Left cardiac atrium (tissue), 4 donors: Measurements from ENCODE around the gene BIN2. TPM values are rescaled to one million over a fixed set of nuclear protein-coding genes. Genes with fewer than 3 reads are reported as not detected.
"Not testable (repeated sequence)": the region's sequence is repeated elsewhere in the genome, so short reads cannot be mapped to it uniquely, and the experiment has no call there.

Experiments
- ATAC-seq, 2 donors: fragments of 200-7000 bp; cut with Tn5 transposase; one replicate each; pipeline ENCODE4 v1.9.1; 2020; ENCODE audit warnings: mild to moderate bottlenecking in 2 of 2, moderate library complexity in 2 of 2
- DNase-seq: peaks from one replicate; pipeline ENCODE4 v3.0.0-alpha.2; 2020
- intact Hi-C, 2 donors: fragments of 100-400 bp; cut with DNase I; formaldehyde crosslinking; loops; one replicate each; pipeline versions ENCODE4 v1.14.1 to v1.15.1; 2022 to 2023
- total RNA-seq, 2 donors: library from RNA; stranded (reverse); fragmentation: NEBNext Ultra II Directional; extraction: Animal tissue kit (Norgen Biotek cat#: 25700); gene quantifications; one replicate each; pipeline ENCODE4 v1.2.1, GENCODE V29; 2021
- donor health status: DM: no; HTN: yes; CAD: no.
- donor health status: DM: no; HTN: yes; CAD: no; lungs with severe emphysema.
- donor health status: DM: yes; HTN: yes; CAD: no.
- donor health status: Dilated cardiomyopathy.

The BIN2 gene
- total RNA-seq, 2 donors from 2014 or later = 3.2 to 4.0 TPM

GRCh38 chr12:51320695-51321320, 3.2 kb downstream of the BIN2 start:
- no peak for ATAC-seq
- DNase-seq = no peak
- intact Hi-C loops = no loop called here

GRCh38 chr12:51320311-51320694, 3.7 kb downstream of the BIN2 start:
- DNase-seq (no peak), ATAC-seq (no peak)
- intact Hi-C loops = no loop called here

DNA sequence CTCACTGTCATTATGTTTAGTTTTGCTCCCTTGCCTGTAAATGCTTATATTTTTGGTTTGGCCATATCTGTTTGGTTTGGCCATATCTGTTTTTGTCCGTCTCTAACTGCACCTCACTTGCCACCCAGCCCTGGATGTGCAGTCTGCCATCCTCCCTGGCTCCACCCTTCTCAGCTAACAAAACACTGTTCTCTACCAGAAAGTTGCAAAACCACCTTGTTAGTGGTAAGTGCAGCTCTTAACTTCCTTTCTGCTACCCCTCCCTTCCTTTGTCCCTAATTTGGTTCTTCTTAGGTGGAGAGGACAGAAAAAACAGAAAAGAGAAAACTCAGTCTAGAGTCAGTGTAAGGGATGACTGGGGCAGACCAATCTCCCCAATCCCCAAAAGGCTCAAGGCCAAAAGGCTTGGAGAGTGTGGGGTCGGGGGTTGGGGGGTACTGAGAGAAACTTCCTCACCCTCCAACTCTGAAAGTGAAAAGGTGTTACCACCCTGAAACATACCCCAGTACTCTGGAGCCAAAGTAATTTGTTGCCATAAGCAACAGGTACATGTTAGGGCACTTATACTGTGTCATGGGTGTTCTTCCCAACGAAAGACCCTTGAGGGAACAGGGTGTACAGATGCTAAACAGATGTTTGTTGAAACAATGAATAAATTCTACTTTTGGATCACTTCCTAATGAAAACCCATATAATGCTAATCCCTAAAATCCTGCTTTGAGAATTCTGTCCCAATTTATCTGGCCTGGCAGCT, 5.0 kb downstream of the BIN2 start:
- DNase-seq (no peak), ATAC-seq (peak; percentile 40 to 57)
- intact Hi-C loops = no loop called here

- intact Hi-C loops, DNase-seq, ATAC-seq: not testable (repeated sequence)
Observed at GRCh38 chr12:51318057-51318806, 5.7 kb downstream of the BIN2 start.

DNA sequence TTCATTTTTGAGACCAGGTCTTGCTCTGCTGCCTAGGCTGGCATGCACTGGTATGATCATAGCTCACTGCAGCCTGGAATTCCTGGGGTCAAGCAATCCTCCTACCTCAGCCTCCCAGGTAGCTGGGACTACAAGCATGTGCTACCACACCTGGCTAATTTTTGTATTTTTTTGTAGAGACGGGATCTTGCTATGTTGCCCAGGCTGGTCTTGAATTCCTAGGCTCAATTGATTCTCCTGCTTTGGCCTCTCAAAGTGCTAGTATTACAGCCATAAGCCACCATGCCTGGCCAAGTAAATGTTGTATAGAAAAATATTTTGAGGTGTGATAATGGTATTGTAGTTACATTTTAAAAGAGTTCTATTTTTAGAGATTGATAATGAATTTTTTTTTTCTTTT, 12.6 kb downstream of the BIN2 start:
- ATAC-seq (no peak), DNase-seq (no peak)
- intact Hi-C loops = no loop called here

GRCh38 chr12:51307655-51308593, 16.1 kb downstream of the BIN2 start:
- intact Hi-C loops = no loop called here
- DNase-seq (no peak), ATAC-seq (peak in 1 of 2 donors; percentile 93)

GRCh38 chr12:51306507-51306906, 17.5 kb downstream of the BIN2 start:
- intact Hi-C loops = no loop called here
- ATAC-seq (no peak), DNase-seq (no peak)

GRCh38 chr12:51300768-51301167, 23.2 kb downstream of the BIN2 start:
- intact Hi-C loops, DNase-seq, ATAC-seq: not testable (repeated sequence)

- intact Hi-C loops = no loop called here
- ATAC-seq (no peak), DNase-seq (no peak)
Observed at GRCh38 chr12:51295651-51296050, 28.3 kb downstream of the BIN2 start.

DNA sequence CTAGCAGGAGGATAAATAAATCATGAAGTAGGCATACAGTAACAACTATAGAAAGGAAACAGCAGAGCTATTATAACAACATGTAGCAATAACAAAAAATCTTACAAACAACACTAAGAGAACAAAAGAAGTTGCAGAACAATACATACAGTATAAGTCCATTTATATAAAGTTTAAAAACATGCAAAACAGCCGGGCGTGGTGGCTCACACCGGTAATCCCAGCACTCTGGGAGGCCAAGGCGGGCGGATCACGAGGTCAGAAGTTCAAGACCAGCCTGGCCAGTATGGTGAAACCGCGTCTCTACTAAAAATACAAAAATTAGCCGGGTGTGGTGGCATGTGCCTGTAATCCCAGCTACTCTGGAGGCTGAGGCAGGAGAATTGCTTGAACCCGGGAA, 29.9 kb downstream of the BIN2 start:
- ATAC-seq, DNase-seq, intact Hi-C loops: not testable (repeated sequence)

- DNase-seq (no peak), ATAC-seq (no peak)
- intact Hi-C loops = no loop called here
Observed at GRCh38 chr12:51293696-51294095, 30.3 kb downstream of the BIN2 start.

- intact Hi-C loops = not testable (repeated sequence)
- peak; percentile 38 for DNase-seq
- peak in 1 of 2 donors; percentile 68 for ATAC-seq
Observed at GRCh38 chr12:51291603-51292513, 32.1 kb downstream of the BIN2 start.

- DNase-seq = no peak
- no peak for ATAC-seq
- intact Hi-C loops = no loop called here
Observed at GRCh38 chr12:51285843-51286242, 38.1 kb downstream of the BIN2 start.

- intact Hi-C loops = no loop called here
- ATAC-seq = no peak
Observed at GRCh38 chr12:51281202-51281924, 42.6 kb downstream of the BIN2 start.

GRCh38 chr12:51275088-51275487, 48.9 kb downstream of the BIN2 start:
- DNase-seq = no peak
- intact Hi-C loops = no loop called here
- no peak for ATAC-seq

More at GRCh38 chr12:51281202-51281924, 42.6 kb downstream of the BIN2 start:
- DNase-seq = no peak

- DNase-seq, intact Hi-C loops, ATAC-seq: not testable (repeated sequence)
Observed at GRCh38 chr12:51272810-51273209, 51.2 kb downstream of the BIN2 start.

DNA sequence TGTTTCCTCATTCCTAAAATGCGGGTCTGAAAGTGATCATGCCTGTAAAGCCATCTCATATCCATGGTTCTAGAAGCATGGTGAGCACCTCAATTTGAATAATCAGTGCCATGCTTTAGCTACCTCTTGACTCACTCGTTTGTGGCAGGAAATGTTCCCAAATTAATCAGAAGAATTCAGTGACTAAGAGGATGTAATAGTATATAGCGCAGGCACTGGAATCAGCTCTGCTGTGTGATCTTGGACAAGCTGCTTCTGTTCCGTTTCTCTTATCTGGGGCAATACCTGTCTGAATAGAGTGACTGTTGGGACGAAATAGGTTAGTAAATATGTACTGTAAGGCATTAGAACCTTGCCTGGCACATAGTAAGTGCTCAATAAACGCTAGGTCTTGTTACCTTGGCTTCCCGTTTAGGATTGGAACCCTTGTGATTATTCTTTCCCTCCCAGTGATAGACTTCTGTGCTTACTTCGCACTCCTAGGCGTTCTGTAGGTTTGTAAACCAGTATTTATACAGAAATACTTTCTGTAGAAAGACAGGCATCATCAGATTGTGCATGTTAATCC, 52.9 kb downstream of the BIN2 start:
- peak in 1 of 2 donors; percentile 36 for ATAC-seq
- intact Hi-C loops = no loop called here
- no peak for DNase-seq
